ENCODE measurements around the gene DUSP16.

Gene DUSP16

DNA sequence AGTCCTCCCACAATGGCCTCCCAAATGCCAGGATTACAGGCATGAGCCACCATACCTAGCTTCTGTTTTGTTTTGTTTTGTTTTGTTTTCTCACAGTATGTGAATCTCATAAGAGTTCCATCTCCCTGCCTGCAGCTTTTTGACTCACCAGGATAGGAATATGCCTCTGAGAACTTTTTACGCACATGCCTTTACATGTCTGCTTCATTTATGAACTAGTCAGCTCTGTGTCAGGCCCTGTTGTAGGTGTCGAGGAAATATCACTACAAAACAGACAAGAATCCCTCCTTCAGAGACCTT lies 116.8 kb downstream of the DUSP16 start:
- no peak overlapping the region for H3K27ac ChIP-seq (ENCODE audit: low read length)
- H3K9me3 ChIP-seq (ENCODE audit: control insufficient read depth in 1 of 2, low read length in 2 of 2): no peaks in the 10 kb centered on the region
- no peaks in the 10 kb centered on the region for H3K36me3 ChIP-seq (ENCODE audit: control insufficient read depth in 1 of 2, insufficient read depth in 2 of 2, low read length in 2 of 2)
- no peaks in the 10 kb centered on the region for H3K27me3 ChIP-seq (ENCODE audit: low read depth, low read length)
- no peak overlapping the region for H3K4me3 ChIP-seq (ENCODE audit: low read depth in 1 of 2, low read length in 2 of 2)
- H3K4me1 ChIP-seq (ENCODE audit: control insufficient read depth in 1 of 2, insufficient read depth in 2 of 2, low read length in 2 of 2): peaks cover 0 to 15% of the 10 kb centered on the region in 2 donors

DNA sequence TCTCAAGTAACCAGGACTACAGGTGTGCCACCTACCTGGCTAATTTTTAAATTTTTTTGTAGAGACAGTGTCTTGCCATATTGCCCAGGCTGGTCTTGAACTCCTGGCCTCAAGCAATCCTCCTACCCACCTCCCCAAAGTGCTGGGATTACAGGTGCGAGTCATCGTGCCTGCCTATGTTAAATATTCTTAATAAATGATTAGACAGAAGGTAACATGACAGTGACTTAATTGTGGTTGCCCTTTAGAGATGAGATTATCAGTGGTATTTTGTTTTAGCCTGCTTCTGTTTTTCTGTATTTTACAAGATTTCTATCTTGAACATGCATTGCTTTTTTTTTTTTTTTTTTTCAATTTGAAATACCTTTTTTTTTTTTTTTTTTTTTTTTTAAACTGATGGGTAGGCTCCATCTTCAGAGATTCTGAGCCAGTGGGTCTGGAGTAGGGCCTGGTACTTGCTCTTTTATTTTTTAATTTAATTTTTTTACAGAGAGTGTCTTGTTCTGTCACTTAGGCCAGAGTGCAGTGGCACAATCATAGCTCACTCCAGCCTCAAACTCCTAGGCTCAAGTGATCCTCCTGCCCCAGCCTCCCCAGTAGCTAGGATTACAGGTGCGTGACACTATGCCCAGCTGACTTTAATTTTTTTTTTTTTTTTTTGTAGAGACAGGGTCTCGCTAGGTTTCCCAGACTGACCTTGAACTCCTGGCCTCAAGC lies 117.3 kb downstream of the DUSP16 start:
- Histone ChIP-seq H3K4me1 (ENCODE audit: control insufficient read depth in 1 of 2, insufficient read depth in 2 of 2, low read length in 2 of 2) (peaks cover 0 to 15% of the 10 kb centered on the region in 2 donors), H3K27me3 (ENCODE audit: low read depth, low read length) (no peaks in the 10 kb centered on the region), H3K9me3 (ENCODE audit: control insufficient read depth in 1 of 2, low read length in 2 of 2) (no peaks in the 10 kb centered on the region), H3K36me3 (ENCODE audit: control insufficient read depth in 1 of 2, insufficient read depth in 2 of 2, low read length in 2 of 2) (no peaks in the 10 kb centered on the region), H3K4me3 (ENCODE audit: low read depth in 1 of 2, low read length in 2 of 2) (no peak overlapping the region), H3K27ac (ENCODE audit: low read length) (no peak overlapping the region)

DNA sequence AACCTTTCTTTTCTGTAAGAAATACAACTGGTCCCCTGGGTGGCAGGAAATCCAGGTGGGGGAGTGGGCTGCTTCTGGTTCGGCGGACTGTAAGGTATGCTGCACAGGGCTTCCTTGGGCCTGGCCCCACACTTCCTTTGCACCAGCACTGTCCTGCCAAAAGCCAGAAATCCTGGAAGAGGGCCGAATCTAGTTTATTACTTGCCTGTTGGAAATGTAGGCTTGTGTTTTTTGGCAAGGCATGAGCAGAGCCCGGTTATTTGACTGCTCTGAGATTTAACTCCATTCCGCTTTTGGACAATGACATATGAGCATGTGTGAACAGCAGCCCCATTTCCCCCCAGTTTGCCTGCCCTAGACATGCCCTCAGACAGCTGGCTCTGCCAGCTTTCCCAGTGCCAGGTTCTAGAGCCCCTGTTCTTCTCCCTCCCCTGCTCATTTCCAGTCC lies 119.2 kb downstream of the DUSP16 start:
- Histone ChIP-seq H3K4me1 (ENCODE audit: control insufficient read depth in 1 of 2, insufficient read depth in 2 of 2, low read length in 2 of 2) (peaks cover 0 to 15% of the 10 kb centered on the region in 2 donors), H3K36me3 (ENCODE audit: control insufficient read depth in 1 of 2, insufficient read depth in 2 of 2, low read length in 2 of 2) (no peaks in the 10 kb centered on the region), H3K27me3 (ENCODE audit: low read depth, low read length) (no peaks in the 10 kb centered on the region), H3K27ac (ENCODE audit: low read length) (peak overlapping the region; percentile 5), H3K9me3 (ENCODE audit: control insufficient read depth in 1 of 2, low read length in 2 of 2) (no peaks in the 10 kb centered on the region), H3K4me3 (ENCODE audit: low read depth in 1 of 2, low read length in 2 of 2) (no peak overlapping the region)

DNA sequence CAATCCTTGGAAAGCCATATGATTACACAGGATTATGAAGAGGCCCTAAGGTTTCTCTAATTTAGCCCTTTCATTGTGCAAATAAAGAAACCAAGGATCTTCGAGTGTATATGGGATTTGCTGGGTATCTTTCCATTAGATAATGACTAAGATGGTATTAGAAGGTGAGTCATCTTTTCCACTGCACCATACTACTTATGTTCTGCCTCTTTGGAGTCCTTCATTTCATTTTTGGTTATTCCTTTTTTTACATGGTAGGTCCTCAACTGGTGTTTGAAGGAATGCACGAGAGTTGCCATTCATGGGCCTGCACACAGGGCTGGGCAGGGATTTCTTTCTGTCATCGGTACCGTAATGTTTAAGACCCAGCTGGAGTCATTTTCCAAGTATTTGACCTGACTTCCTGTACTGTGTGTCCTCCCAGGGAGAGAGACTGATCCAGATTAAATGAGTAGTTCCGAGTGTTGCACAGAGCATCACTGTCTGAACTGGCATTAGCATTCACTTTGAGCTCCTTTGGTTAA lies 120.1 kb downstream of the DUSP16 start:
- no peak overlapping the region for H3K4me3 ChIP-seq (ENCODE audit: low read depth in 1 of 2, low read length in 2 of 2)
- H3K27ac ChIP-seq (ENCODE audit: low read length): peak overlapping the region; percentile 5
- peaks cover 0 to 15% of the 10 kb centered on the region in 2 donors for H3K4me1 ChIP-seq (ENCODE audit: control insufficient read depth in 1 of 2, insufficient read depth in 2 of 2, low read length in 2 of 2)
- no peaks in the 10 kb centered on the region for H3K27me3 ChIP-seq (ENCODE audit: low read depth, low read length)
- no peaks in the 10 kb centered on the region for H3K36me3 ChIP-seq (ENCODE audit: control insufficient read depth in 1 of 2, insufficient read depth in 2 of 2, low read length in 2 of 2)
- no peaks in the 10 kb centered on the region for H3K9me3 ChIP-seq (ENCODE audit: control insufficient read depth in 1 of 2, low read length in 2 of 2)

DNA sequence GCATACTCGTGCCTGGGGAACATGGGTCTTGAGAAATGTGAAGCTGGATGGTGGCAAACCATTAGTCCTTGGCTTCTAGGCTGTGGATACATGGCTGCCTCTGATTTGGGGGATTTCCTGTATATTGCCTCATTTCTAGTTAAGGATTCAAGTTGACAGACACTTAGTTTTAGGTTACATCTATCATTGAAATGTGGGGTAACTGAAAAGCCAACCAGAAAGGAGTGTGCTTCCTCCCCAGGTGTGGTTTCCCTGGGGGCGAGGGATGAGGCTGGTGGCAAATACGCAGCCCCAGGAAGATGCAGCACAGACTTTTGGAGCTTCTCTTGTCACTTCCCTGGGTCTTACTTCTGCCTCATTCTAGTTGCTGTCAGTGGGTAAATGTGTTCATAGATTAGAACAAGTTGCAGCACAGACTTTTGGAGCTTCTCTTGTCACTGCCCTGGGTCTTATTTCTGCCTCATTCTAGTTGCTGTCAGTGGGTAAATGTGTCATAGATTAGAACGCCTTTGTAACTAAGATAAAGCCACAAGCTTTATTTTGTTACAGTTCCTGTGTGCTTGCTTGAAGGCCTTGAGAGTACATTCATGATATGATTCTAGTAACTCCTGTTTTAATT lies 120.7 kb downstream of the DUSP16 start:
- no peaks in the 10 kb centered on the region for H3K9me3 ChIP-seq (ENCODE audit: control insufficient read depth in 1 of 2, low read length in 2 of 2)
- no peaks in the 10 kb centered on the region for H3K27me3 ChIP-seq (ENCODE audit: low read depth, low read length)
- peaks cover 0 to 15% of the 10 kb centered on the region in 2 donors for H3K4me1 ChIP-seq (ENCODE audit: control insufficient read depth in 1 of 2, insufficient read depth in 2 of 2, low read length in 2 of 2)
- no peaks in the 10 kb centered on the region for H3K36me3 ChIP-seq (ENCODE audit: control insufficient read depth in 1 of 2, insufficient read depth in 2 of 2, low read length in 2 of 2)
- no peak overlapping the region for H3K4me3 ChIP-seq (ENCODE audit: low read depth in 1 of 2, low read length in 2 of 2)
- H3K27ac ChIP-seq (ENCODE audit: low read length): peak overlapping the region; percentile 41

DNA sequence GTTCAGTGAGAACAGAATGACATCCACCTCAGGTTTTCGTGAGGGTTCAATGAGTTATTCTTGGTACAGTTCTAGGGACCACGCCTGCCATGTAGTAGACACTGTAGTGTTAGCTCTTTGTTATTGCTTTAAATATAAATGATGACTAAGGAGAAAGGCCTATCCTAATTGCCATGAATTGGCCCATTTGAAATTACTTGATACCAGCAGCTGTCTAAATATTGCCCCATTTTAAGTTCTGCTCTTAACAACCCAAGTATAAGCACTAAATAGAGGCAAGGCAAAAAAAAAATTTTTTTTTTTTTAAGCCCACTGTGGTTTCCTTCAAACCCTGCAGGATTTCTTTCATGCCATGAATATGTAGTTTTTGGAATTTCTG lies 121.2 kb downstream of the DUSP16 start:
- Histone ChIP-seq H3K4me1 (ENCODE audit: control insufficient read depth in 1 of 2, insufficient read depth in 2 of 2, low read length in 2 of 2) (peaks cover 0 to 15% of the 10 kb centered on the region in 2 donors), H3K27me3 (ENCODE audit: low read depth, low read length) (no peaks in the 10 kb centered on the region), H3K9me3 (ENCODE audit: control insufficient read depth in 1 of 2, low read length in 2 of 2) (no peaks in the 10 kb centered on the region), H3K4me3 (ENCODE audit: low read depth in 1 of 2, low read length in 2 of 2) (no peak overlapping the region), H3K27ac (ENCODE audit: low read length) (peak overlapping the region; percentile 41), H3K36me3 (ENCODE audit: control insufficient read depth in 1 of 2, insufficient read depth in 2 of 2, low read length in 2 of 2) (peaks cover 0 to 3% of the 10 kb centered on the region in 2 donors)

DNA sequence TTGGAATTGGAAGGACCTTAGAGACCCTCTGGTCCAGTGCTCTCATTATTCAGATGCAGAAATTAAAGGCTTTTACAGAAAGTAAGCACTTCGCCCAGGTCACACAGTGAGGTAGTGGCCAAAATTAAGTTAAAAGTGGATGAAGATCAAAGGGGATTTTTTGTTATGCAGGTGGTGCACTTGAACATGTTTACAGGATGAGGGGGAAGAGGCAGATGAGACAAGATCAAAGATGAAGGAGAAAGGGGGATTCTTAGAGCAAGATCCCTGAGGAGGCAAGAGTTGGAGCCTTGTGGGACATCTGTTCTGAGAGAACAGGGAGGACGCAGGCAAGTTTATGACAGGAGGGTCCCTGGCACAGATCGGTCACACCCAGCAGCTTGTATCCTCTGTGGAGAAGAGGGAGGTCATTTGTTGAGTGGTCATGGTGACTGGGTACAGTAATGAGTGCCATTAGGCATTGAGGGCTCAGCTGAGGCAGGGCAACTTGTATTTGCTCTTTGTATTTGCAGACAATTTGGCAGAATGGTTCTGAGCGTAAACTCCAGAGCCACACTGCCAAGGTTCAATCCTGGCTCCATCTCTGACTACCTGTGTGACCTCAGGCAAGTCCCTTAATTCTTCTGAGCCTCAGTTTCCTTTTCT lies 121.8 kb downstream of the DUSP16 start:
- Histone ChIP-seq H3K36me3 (ENCODE audit: control insufficient read depth in 1 of 2, insufficient read depth in 2 of 2, low read length in 2 of 2) (peaks cover 0 to 5% of the 10 kb centered on the region in 2 donors), H3K4me1 (ENCODE audit: control insufficient read depth in 1 of 2, insufficient read depth in 2 of 2, low read length in 2 of 2) (peaks cover 0 to 15% of the 10 kb centered on the region in 2 donors), H3K27me3 (ENCODE audit: low read depth, low read length) (no peaks in the 10 kb centered on the region), H3K4me3 (ENCODE audit: low read depth in 1 of 2, low read length in 2 of 2) (no peak overlapping the region), H3K27ac (ENCODE audit: low read length) (peak overlapping the region; percentile 41), H3K9me3 (ENCODE audit: control insufficient read depth in 1 of 2, low read length in 2 of 2) (no peaks in the 10 kb centered on the region)

DNA sequence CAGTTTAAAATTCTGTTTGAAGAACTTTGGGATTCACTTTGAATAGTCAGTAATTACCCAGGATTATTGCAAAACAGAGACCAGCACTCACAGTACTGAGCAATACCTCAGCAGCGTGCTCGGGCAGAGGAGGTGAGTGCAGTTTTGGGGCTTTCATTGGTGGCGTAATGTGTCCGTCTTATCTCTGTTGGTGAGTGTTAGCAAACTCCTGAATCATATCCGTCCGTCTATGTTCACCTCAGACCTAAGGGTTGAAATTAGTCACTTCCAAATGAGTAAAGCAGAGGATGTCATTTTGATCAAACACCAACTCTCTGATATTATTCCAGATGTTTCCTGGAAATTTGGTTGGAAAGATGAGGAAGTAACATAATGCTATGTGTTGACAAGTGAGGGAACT lies 123.0 kb downstream of the DUSP16 start:
- no peaks in the 10 kb centered on the region for H3K9me3 ChIP-seq (ENCODE audit: control insufficient read depth in 1 of 2, low read length in 2 of 2)
- peak overlapping the region; percentile 41 for H3K27ac ChIP-seq (ENCODE audit: low read length)
- H3K4me3 ChIP-seq (ENCODE audit: low read depth in 1 of 2, low read length in 2 of 2): no peak overlapping the region
- H3K27me3 ChIP-seq (ENCODE audit: low read depth, low read length): no peaks in the 10 kb centered on the region
- peaks cover 0 to 5% of the 10 kb centered on the region in 2 donors for H3K36me3 ChIP-seq (ENCODE audit: control insufficient read depth in 1 of 2, insufficient read depth in 2 of 2, low read length in 2 of 2)
- H3K4me1 ChIP-seq (ENCODE audit: control insufficient read depth in 1 of 2, insufficient read depth in 2 of 2, low read length in 2 of 2): peaks cover 0 to 15% of the 10 kb centered on the region in 2 donors

DNA sequence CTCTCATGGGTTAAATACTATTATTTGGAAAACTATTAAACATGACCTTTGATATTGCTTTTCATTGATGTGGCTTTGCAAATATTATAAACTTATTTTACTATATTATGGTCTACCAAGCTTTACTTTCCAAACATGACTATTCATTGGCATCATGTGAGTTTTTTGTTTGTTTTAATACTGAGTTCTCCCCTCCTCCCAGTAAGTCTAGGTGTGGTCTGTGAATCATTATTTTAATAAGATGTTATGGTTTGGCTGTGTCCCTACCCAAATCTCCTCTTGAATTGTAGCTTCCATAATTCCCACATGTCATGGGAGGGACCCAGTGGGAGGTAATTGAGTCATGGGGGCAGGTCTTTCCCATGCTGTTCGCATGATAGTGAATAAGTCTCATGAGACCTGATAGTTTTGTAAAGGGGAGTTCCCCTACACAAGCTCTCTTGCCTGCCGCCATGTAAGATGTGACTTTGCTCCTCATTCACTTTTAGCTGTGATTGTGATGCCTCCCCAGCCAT lies 125.8 kb downstream of the DUSP16 start:
- Histone ChIP-seq H3K4me1 (ENCODE audit: control insufficient read depth in 1 of 2, insufficient read depth in 2 of 2, low read length in 2 of 2) (peaks cover 6 to 8% of the 10 kb centered on the region in 2 donors), H3K4me3 (ENCODE audit: low read depth in 1 of 2, low read length in 2 of 2) (no peak overlapping the region), H3K27me3 (ENCODE audit: low read depth, low read length) (no peaks in the 10 kb centered on the region), H3K9me3 (ENCODE audit: control insufficient read depth in 1 of 2, low read length in 2 of 2) (no peaks in the 10 kb centered on the region), H3K27ac (ENCODE audit: low read length) (no peak overlapping the region), H3K36me3 (ENCODE audit: control insufficient read depth in 1 of 2, insufficient read depth in 2 of 2, low read length in 2 of 2) (peaks cover 0 to 5% of the 10 kb centered on the region in 2 donors)

DNA sequence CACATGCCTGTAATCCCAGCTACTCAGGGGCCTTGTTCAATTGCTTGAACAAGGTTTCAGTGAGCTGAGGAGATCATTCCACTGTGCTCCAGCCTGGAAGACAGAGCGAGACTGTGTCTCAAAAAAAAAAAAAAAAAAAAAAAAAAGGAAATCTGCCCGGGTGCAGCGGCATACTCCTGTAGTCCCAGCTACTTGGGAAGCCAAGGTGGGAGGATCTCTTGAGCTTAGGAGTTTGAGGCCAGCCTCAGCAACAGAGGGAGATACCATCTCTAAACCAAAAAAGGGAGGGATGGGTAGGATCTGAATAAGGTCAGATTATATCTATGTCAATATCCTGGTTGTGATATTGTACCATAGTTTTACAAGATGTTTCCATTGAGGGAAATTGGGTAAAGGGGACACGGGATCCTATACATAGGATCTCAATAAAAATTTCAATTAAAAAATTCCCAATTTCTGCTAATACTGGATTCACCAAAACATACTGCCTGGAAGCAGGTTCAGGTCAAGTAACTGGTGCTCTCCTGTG lies 129.4 kb downstream of the DUSP16 start:
- Histone ChIP-seq H3K4me1 (ENCODE audit: control insufficient read depth in 1 of 2, insufficient read depth in 2 of 2, low read length in 2 of 2) (peaks cover 3 to 8% of the 10 kb centered on the region in 2 donors), H3K36me3 (ENCODE audit: control insufficient read depth in 1 of 2, insufficient read depth in 2 of 2, low read length in 2 of 2) (peaks cover 0 to 5% of the 10 kb centered on the region in 2 donors), H3K4me3 (ENCODE audit: low read depth in 1 of 2, low read length in 2 of 2) (no peak overlapping the region), H3K27ac (ENCODE audit: low read length) (no peak overlapping the region), H3K9me3 (ENCODE audit: control insufficient read depth in 1 of 2, low read length in 2 of 2) (no peaks in the 10 kb centered on the region), H3K27me3 (ENCODE audit: low read depth, low read length) (no peaks in the 10 kb centered on the region)

DNA sequence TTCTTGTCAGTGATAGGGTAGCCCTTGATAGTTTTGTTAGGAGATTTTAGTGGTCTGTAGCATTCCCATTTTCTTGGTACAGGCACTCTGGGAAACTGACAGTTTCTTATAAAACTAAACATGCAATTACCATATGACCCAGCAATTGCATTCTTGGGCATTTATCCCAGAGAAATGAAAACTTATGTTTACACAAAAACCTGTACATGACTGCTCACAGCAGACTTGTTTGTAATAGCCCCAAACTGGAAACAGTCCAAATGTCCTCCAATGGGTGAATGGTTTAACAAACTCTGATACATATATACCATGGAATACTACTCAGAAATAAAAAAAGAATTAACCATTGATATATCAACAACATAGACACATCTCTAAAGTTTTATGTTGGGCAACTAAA lies 130.3 kb downstream of the DUSP16 start:
- Histone ChIP-seq H3K9me3 (ENCODE audit: control insufficient read depth in 1 of 2, low read length in 2 of 2) (no peaks in the 10 kb centered on the region), H3K36me3 (ENCODE audit: control insufficient read depth in 1 of 2, insufficient read depth in 2 of 2, low read length in 2 of 2) (peaks cover 0 to 5% of the 10 kb centered on the region in 2 donors), H3K4me3 (ENCODE audit: low read depth in 1 of 2, low read length in 2 of 2) (no peak overlapping the region), H3K27me3 (ENCODE audit: low read depth, low read length) (no peaks in the 10 kb centered on the region), H3K27ac (ENCODE audit: low read length) (no peak overlapping the region), H3K4me1 (ENCODE audit: control insufficient read depth in 1 of 2, insufficient read depth in 2 of 2, low read length in 2 of 2) (peaks cover 3 to 8% of the 10 kb centered on the region in 2 donors)
